ENCODE measurements around the gene FBXL19.

FBXL19 gene

DNA sequence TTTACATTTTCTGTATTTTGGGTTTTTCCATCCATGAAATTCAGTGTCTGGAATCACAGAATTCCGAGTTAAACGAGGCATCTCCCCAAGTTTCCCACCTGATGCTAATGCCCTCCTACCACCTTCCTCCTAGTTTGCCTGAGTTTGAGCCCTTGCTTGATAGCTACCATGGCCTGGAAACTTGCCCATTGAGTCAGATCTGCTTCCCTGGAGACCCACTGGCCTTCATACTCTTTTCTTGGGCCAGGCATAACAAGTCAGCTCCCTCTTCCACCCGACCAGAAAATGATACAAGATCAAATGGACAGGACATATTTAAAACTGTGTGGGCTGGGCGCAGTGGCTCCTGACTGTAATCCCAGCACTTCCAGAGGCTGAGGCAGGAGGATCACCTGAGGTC, 44.4 kb downstream of the FBXL19 start:
- no peak for DNase-seq (ENCODE audit: low spot score)
- ChIA-PET POLR2A (ENCODE audit: low non-redundant PET) (no interaction called here), CTCF (no interaction called here)
- H3K27ac ChIP-seq: no peak overlapping the region
- TF ChIP-seq, protein P1, sequence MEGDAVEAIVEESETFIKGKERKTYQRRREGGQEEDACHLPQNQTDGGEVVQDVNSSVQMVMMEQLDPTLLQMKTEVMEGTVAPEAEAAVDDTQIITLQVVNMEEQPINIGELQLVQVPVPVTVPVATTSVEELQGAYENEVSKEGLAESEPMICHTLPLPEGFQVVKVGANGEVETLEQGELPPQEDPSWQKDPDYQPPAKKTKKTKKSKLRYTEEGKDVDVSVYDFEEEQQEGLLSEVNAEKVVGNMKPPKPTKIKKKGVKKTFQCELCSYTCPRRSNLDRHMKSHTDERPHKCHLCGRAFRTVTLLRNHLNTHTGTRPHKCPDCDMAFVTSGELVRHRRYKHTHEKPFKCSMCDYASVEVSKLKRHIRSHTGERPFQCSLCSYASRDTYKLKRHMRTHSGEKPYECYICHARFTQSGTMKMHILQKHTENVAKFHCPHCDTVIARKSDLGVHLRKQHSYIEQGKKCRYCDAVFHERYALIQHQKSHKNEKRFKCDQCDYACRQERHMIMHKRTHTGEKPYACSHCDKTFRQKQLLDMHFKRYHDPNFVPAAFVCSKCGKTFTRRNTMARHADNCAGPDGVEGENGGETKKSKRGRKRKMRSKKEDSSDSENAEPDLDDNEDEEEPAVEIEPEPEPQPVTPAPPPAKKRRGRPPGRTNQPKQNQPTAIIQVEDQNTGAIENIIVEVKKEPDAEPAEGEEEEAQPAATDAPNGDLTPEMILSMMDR (conservative IDR thresholded peaks at IDR 0.05; ENCODE audit: low read depth): no peak

DNA sequence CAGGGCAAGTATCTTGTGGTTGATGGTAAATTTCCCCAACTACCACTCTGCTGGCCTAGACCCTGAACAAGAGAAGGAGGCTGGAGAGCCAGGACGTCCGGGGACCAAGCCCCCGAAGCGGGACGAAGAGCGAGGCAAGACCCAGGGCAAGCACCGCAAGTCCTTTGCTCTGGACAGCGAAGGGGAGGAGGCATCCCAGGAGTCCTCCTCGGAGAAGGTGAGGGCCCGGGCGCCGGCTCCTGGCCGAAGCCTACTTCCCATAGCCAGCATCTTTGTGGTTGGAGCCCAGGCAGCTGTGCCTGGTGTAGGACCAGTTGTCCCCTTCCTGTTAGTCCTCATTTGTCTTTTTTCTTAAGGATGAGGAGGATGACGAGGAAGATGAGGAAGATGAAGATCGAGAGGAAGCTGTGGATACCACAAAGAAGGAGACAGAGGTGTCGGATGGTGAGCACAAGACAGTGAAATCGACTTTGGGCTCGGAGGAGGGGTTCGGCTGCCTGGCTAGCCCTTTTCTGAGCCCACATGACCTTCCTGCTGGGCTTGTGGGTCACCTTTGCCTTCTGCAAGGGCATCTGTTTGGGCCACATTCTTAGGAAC, 46.0 kb downstream of the FBXL19 start:
- TF ChIP-seq, protein P1 (conservative IDR thresholded peaks at IDR 0.05; ENCODE audit: low read depth): no peak
- CTCF ChIA-PET: no interaction called here
- POLR2A ChIA-PET (ENCODE audit: low non-redundant PET): no interaction called here
- DNase-seq (ENCODE audit: low spot score): no peak
- peak overlapping the region; percentile 4; the same call in 1 of the 2 replicates for H3K27ac ChIP-seq

DNA sequence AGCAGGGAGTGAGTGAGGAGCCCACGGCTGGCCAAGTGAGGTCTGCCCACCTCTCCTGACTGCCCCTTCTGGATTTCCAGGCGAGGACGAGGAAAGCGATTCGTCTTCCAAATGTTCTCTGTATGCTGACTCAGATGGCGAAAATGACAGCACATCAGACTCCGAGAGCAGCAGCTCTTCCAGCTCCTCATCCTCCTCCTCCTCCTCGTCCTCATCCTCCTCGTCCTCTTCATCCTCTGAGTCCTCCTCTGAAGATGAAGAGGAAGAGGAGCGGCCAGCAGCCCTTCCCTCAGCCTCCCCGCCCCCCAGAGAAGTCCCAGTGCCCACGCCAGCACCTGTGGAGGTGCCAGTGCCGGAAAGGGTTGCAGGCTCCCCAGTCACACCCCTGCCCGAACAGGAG, 47.9 kb downstream of the FBXL19 start:
- POLR2A ChIA-PET (ENCODE audit: low non-redundant PET): no interaction called here
- H3K27ac ChIP-seq: peak overlapping the region; percentile 16; the same call in 1 of the 2 replicates
- CTCF ChIA-PET: interaction anchor here (0.6 kb wide), 1 partner anchor 436 kb away, joined by 3 read pairs; no protein-coding TSS in a partner anchor
- no peak for DNase-seq (ENCODE audit: low spot score)
- TF ChIP-seq, protein P1 (conservative IDR thresholded peaks at IDR 0.05; ENCODE audit: low read depth): no peak

DNA sequence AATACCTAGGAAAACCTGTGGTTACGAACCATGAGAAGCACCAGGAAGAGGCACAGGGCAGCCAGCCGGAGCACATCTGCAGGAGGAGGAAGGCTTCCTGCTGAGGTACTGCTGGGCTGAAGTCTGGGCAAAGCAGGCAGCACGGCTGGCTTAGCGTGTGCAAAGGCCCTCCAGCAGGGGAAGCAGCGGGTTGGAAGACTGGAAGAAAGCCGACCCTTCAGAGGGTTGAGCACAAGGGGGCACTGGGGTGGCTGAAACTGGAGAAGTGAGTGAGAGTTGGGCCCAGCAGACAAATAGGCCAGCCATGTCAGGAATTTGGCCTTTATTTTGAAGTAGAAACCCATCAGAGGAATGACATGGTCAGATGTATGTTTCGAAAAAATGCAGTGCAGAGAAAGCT, 49.5 kb downstream of the FBXL19 start:
- POLR2A ChIA-PET (ENCODE audit: low non-redundant PET): no interaction called here
- CTCF ChIA-PET: interaction anchor here (1.0 kb wide), 1 partner anchor 12 kb away, joined by 3 read pairs; the partner anchor contains the start of gene HSD3B7
- no peak for DNase-seq (ENCODE audit: low spot score)
- TF ChIP-seq, protein P1 (conservative IDR thresholded peaks at IDR 0.05; ENCODE audit: low read depth): no peak
- no peak overlapping the region for H3K27ac ChIP-seq

DNA sequence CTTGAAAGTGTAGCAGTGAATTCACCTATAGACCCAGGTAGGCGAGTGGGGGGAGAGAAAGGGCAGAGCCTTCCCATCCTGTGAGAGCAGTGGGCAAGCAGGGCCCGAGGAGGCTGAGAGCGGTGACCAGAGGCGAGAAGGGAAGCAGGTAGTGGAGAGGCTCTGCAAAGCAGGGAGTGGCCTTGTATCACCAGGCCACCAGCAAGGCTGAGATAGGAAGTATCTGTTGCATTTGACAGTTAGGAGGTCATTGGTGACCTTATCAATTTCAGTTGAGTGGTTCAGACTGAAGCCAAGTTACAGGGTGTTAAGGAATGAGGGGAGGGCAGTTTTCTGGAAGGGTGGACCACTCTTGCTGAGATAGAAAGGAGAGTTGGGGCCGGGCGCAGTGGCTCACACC, 51.0 kb downstream of the FBXL19 start:
- TF ChIP-seq, protein P1 (conservative IDR thresholded peaks at IDR 0.05; ENCODE audit: low read depth): no peak
- CTCF ChIA-PET: interaction anchor here (0.8 to 1.8 kb wide), 2 partner anchors 8 to 11 kb away, joined by 5 to 6 read pairs; partner anchors contain the start of gene HSD3B7
- no peak for DNase-seq (ENCODE audit: low spot score)
- no peak overlapping the region for H3K27ac ChIP-seq
- POLR2A ChIA-PET (ENCODE audit: low non-redundant PET): no interaction called here

GRCh38 chr16:30976486-30976885, 53.1 kb downstream of the FBXL19 start:
- peak overlapping the region; percentile 18 for H3K27ac ChIP-seq
- POLR2A ChIA-PET (ENCODE audit: low non-redundant PET): no interaction called here
- DNase-seq (ENCODE audit: low spot score): no peak
- TF ChIP-seq, protein P1 (conservative IDR thresholded peaks at IDR 0.05; ENCODE audit: low read depth): no peak
- CTCF ChIA-PET: interaction anchor here (0.6 kb wide), 1 partner anchor 17 kb away, joined by 3 read pairs; no protein-coding TSS in a partner anchor
